Activated CD4-positive, alpha-beta T cell treated with anti-CD3 and anti-CD28 coated beads, Interleukin-2, amount 10 ng/mL, durations not matched to agents 24 days and 14 days (primary cell): ENCODE measurements around the gene RNASE4. TPM values are rescaled to one million over a fixed set of nuclear protein-coding genes. Genes with fewer than 3 reads are reported as not detected.
"Not testable (repeated sequence)": the region's sequence is repeated elsewhere in the genome, so short reads cannot be mapped to it uniquely, and the experiment has no call there.

Source experiments
- DNase-seq: peaks from one replicate; pipeline ENCODE4 v3.0.0; 2022
- H3K27ac Mint-ChIP-seq: one replicate; pipeline ENCODE4 v1.8.0; 2022; ENCODE audit warnings: mild to moderate bottlenecking, mixed read lengths
- H3K27me3 Mint-ChIP-seq: one replicate; pipeline ENCODE4 v1.8.0; 2022; ENCODE audit warnings: mixed read lengths
- H3K36me3 Mint-ChIP-seq: one replicate; pipeline ENCODE4 v1.8.0; 2022; ENCODE audit warnings: low read depth, mild to moderate bottlenecking, mixed read lengths
- H3K4me1 Mint-ChIP-seq: one replicate; pipeline ENCODE4 v1.8.0; 2021; ENCODE audit warnings: mixed read lengths
- H3K4me3 Mint-ChIP-seq: one replicate; pipeline ENCODE4 v1.8.0; 2022; ENCODE audit warnings: mild to moderate bottlenecking, moderate library complexity, mixed read lengths
- H3K9me3 Mint-ChIP-seq: one replicate; pipeline ENCODE4 v1.8.0; 2021; ENCODE audit warnings: mixed read lengths
- intact Hi-C: fragments of 100-400 bp; cut with micrococcal nuclease; formaldehyde crosslinking; loops from one replicate; pipeline ENCODE4 v1.15.1; 2023
- total RNA-seq: library from RNA; stranded (reverse); gene quantifications from 2 replicates; pipeline ENCODE4 v1.2.3, GENCODE V29; 2022

Gene RNASE4
- total RNA-seq, 1 donor from 2014 or later, result 0.26 TPM

DNA sequence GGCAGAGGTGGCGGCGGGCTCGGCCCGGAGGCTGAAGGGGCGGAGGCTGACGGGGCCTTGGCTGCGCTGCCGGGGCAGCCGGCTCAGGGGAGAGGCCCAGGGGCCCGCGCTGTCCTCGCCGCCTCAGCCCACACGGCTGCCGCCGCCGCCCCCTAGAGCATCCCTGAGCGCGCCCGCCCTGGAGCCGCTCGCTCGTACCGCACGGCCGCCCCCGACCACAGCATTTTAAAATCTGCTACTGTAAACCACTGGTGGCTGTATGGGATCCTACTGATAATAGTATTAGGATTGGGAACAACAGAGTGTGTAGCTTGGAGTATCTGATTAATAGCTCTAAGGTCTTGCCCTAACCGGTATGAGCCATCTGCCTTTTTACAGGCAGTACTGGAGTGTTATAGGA is 39.1 kb downstream of the RNASE4 start:
- H3K36me3 Mint-ChIP-seq, result no peaks in the 10 kb centered on the region
- H3K4me1 Mint-ChIP-seq, result no peaks in the 10 kb centered on the region
- no peaks in the 10 kb centered on the region for H3K9me3 Mint-ChIP-seq
- intact Hi-C loops, result no loop called here
- DNase-seq, result no peak
- no peak overlapping the region for H3K4me3 Mint-ChIP-seq
- peaks cover 36% of the 10 kb centered on the region for H3K27me3 Mint-ChIP-seq
- H3K27ac Mint-ChIP-seq, result no peak overlapping the region

- H3K4me1 Mint-ChIP-seq, H3K27ac Mint-ChIP-seq, H3K36me3 Mint-ChIP-seq, DNase-seq, H3K4me3 Mint-ChIP-seq, intact Hi-C loops, H3K9me3 Mint-ChIP-seq: not testable (repeated sequence)
- H3K27me3 Mint-ChIP-seq, result peaks cover 32% of the 10 kb centered on the region
Observed at GRCh38 chr14:20726121-20726520, 41.8 kb downstream of the RNASE4 start.

DNA sequence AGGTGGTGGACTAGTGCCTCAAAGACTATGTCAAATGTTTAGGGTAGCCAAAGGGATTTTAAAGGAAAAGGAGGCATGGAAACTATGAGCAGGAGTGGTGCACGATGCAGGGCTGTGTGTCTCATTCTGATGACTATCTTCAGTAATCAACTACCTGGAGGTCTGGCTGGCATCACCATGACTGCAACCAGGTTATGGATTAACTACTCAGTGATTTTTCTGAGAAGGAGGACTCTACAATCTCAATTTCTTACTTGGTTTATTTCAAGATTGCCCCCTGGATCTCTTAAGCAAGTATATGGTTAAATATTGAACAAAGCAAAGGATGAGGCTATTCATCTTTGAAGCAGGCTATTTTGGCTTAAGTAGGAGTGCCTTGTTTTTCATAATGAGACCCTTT is 42.2 kb downstream of the RNASE4 start:
- H3K9me3 Mint-ChIP-seq, result no peaks in the 10 kb centered on the region
- H3K27ac Mint-ChIP-seq, result no peak overlapping the region
- H3K27me3 Mint-ChIP-seq, result peaks cover 31% of the 10 kb centered on the region
- intact Hi-C loops, result no loop called here
- DNase-seq, result no peak
- H3K4me3 Mint-ChIP-seq, result no peak overlapping the region
- H3K36me3 Mint-ChIP-seq, result no peaks in the 10 kb centered on the region
- H3K4me1 Mint-ChIP-seq, result no peaks in the 10 kb centered on the region

DNA sequence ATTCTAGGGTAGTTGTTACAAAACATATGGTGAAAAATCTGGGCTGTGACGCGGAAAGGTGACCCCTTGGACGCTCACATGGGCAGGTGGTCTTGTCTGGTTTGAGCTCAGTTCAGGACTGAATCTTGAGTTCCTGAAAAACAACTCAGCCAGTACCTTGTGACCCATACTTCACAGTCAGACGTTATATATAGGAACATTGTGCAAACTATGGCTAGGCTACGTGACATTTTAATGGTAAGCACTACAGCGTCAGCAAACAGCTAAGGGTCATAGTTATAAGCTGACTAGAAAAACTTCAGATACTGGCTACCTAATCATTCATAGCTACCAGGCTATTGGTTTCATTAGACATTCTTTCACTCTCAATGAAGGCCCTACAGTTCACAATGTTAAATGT is 46.5 kb downstream of the RNASE4 start:
- no peaks in the 10 kb centered on the region for H3K4me1 Mint-ChIP-seq

DNA sequence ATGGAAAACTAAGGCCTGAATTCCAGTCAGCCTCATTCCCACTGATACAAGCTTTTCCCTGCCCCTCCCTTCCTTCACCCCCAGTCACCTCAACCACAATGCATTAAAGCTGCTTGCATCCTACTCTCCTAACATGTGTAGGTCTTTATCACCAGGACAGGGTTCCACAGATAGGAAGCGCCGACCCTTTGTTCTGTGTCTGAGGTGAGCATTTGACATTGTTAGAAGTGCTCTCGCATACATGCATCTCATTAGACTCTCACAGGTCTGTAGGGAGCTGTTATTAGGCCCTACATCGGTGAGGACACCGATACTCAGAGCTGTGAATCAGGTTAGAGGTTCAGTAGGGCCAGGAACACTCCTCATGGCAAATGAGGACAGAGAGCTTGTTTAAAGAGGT is 48.1 kb downstream of the RNASE4 start:
- H3K27ac Mint-ChIP-seq, result no peak overlapping the region
- H3K9me3 Mint-ChIP-seq, result no peaks in the 10 kb centered on the region
- H3K4me1 Mint-ChIP-seq, result no peaks in the 10 kb centered on the region
- peaks cover 5% of the 10 kb centered on the region for H3K27me3 Mint-ChIP-seq
- intact Hi-C loops, result no loop called here
- DNase-seq, result no peak
- no peak overlapping the region for H3K4me3 Mint-ChIP-seq
- no peaks in the 10 kb centered on the region for H3K36me3 Mint-ChIP-seq

More for the DNA sequence above, 46.5 kb downstream of the RNASE4 start:
- Mint-ChIP-seq H3K27ac (no peak overlapping the region), H3K4me3 (no peak overlapping the region), H3K9me3 (no peaks in the 10 kb centered on the region), H3K36me3 (no peaks in the 10 kb centered on the region), H3K27me3 (peaks cover 14% of the 10 kb centered on the region)
- intact Hi-C loops, result no loop called here
- no peak for DNase-seq

GRCh38 chr14:20732979-20733635 is 48.7 kb downstream of the RNASE4 start:
- no peaks in the 10 kb centered on the region for H3K36me3 Mint-ChIP-seq
- H3K4me1 Mint-ChIP-seq, result no peaks in the 10 kb centered on the region
- no peak for DNase-seq
- H3K9me3 Mint-ChIP-seq, result no peaks in the 10 kb centered on the region
- no peaks in the 10 kb centered on the region for H3K27me3 Mint-ChIP-seq
- H3K27ac Mint-ChIP-seq, result no peak overlapping the region
- no peak overlapping the region for H3K4me3 Mint-ChIP-seq
- intact Hi-C loops, result no loop called here

GRCh38 chr14:20733684-20734429 is 49.5 kb downstream of the RNASE4 start:
- no peaks in the 10 kb centered on the region for H3K27me3 Mint-ChIP-seq
- intact Hi-C loops, result no loop called here
- H3K4me1 Mint-ChIP-seq, result no peaks in the 10 kb centered on the region
- H3K9me3 Mint-ChIP-seq, result no peaks in the 10 kb centered on the region
- H3K27ac Mint-ChIP-seq, result no peak overlapping the region
- H3K36me3 Mint-ChIP-seq, result no peaks in the 10 kb centered on the region
- no peak for DNase-seq
- no peak overlapping the region for H3K4me3 Mint-ChIP-seq

- H3K4me3 Mint-ChIP-seq, result no peak overlapping the region
- no peaks in the 10 kb centered on the region for H3K27me3 Mint-ChIP-seq
- intact Hi-C loops, result no loop called here
- H3K9me3 Mint-ChIP-seq, result no peaks in the 10 kb centered on the region
- no peak for DNase-seq
- H3K4me1 Mint-ChIP-seq, result no peaks in the 10 kb centered on the region
- no peaks in the 10 kb centered on the region for H3K36me3 Mint-ChIP-seq
- H3K27ac Mint-ChIP-seq, result no peak overlapping the region
Observed at GRCh38 chr14:20734430-20734806, 50.1 kb downstream of the RNASE4 start.

GRCh38 chr14:20738292-20738691 is 53.9 kb downstream of the RNASE4 start:
- DNase-seq, H3K9me3 Mint-ChIP-seq, H3K27me3 Mint-ChIP-seq, H3K4me3 Mint-ChIP-seq, H3K4me1 Mint-ChIP-seq, H3K36me3 Mint-ChIP-seq, intact Hi-C loops, H3K27ac Mint-ChIP-seq: not testable (repeated sequence)

DNA sequence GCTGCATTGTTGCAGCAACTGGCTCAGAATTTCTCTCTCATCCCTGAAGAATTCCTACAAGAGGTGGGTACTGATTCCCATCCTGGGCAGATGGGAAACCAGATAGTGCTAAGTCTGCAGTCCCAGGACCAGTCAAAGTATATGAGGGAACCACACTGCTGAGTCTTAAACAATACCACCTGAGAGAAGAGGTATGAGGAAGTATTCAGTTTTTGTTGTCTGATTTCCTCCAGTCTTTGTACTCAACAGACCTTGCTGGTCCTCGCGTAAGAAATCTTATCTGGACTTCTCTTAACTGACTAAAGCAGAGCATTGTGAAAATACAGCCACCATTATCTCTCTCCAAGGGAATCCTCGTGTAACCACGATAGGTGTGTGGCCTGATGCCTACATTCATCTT is 57.8 kb downstream of the RNASE4 start:
- no peaks in the 10 kb centered on the region for H3K36me3 Mint-ChIP-seq
- H3K27me3 Mint-ChIP-seq, result no peaks in the 10 kb centered on the region
- no peaks in the 10 kb centered on the region for H3K9me3 Mint-ChIP-seq
- H3K27ac Mint-ChIP-seq, result no peak overlapping the region
- no peak overlapping the region for H3K4me3 Mint-ChIP-seq
- intact Hi-C loops, result no loop called here
- no peaks in the 10 kb centered on the region for H3K4me1 Mint-ChIP-seq
- DNase-seq, result no peak

DNA sequence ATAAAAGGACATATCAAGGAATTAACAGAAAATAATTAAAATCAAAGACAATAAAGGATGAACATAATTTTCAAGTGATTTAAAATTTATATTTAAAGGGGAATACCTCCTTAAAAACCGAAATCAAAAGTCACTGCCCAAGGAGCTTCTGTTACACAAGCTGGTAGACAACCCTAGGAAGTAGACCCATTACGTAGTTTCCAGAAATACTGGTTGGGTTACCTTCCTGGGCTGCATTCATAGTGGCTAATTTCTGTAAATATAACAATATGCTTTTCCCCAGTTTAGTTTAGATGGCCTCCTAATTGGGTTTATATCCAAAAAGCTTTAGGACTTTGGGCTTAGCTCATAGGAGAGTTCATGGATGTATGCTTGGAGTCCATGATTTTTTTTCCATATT is 59.2 kb downstream of the RNASE4 start:
- no peak overlapping the region for H3K4me3 Mint-ChIP-seq
- no peak for DNase-seq
- intact Hi-C loops, result no loop called here
- H3K36me3 Mint-ChIP-seq, result no peaks in the 10 kb centered on the region
- no peaks in the 10 kb centered on the region for H3K27me3 Mint-ChIP-seq
- H3K4me1 Mint-ChIP-seq, result no peaks in the 10 kb centered on the region
- H3K9me3 Mint-ChIP-seq, result no peaks in the 10 kb centered on the region
- no peak overlapping the region for H3K27ac Mint-ChIP-seq

DNA sequence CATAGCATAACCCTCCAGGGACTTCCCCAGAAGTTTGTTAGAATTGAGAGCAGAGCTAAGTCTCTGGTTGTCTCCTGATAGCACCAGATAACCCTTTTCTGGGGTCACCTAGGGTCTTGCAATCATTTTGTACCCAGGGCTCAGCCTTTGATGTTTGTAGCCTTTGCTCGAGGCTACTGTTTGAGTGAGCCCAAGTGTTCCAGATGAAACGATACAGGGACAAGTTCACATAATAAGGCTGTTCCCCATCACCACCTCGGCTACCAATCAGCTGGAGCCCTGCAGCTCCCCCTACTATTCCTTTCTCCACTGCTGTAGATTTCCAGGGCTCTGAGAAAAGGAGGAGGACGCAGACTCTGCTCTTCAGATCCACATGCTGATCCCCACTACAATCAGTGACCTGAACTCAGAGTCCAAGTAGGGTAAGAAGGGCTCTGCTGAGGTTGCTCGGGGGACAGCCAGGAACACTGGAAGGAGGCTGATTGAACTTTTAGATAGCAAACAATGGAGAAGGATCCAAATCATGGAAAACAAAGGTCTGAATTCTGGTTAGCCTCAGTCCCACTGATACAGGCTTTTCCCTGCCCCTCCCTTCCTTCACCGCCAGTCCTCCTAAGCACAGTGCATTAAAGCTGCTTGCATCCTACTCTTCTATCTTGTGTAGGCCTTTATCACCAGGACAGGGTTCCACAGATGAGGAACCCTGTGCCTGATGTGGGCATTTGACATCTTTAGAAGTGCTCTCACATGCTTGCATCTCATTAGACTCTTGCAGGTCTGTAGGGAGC is 61.4 kb downstream of the RNASE4 start, which contains the start of gene EDDM3A:
EDDM3A (plus strand) TSS at position 317 of the 788 bp plus-strand sequence. CDS start 1,694 bp downstream, outside the sequence.
- no peaks in the 10 kb centered on the region for H3K9me3 Mint-ChIP-seq
- H3K27me3 Mint-ChIP-seq, result peaks cover 2% of the 10 kb centered on the region
- DNase-seq, result no peak
- no peaks in the 10 kb centered on the region for H3K36me3 Mint-ChIP-seq
- no peaks in the 10 kb centered on the region for H3K4me1 Mint-ChIP-seq
- no peak within 1 kb of the TSS for H3K4me3 Mint-ChIP-seq
- intact Hi-C loops, result no loop called here
- no peak within 1 kb of the TSS for H3K27ac Mint-ChIP-seq

- Mint-ChIP-seq H3K4me1 (no peaks in the 10 kb centered on the region), H3K27me3 (peaks cover 2% of the 10 kb centered on the region), H3K27ac (no peak overlapping the region), H3K9me3 (peaks cover 2% of the 10 kb centered on the region), H3K36me3 (no peaks in the 10 kb centered on the region), H3K4me3 (no peak overlapping the region)
- DNase-seq, result no peak
- intact Hi-C loops, result no loop called here
Observed at GRCh38 chr14:20746566-20746965, 62.2 kb downstream of the RNASE4 start.

GRCh38 chr14:20748439-20748838 is 64.1 kb downstream of the RNASE4 start:
- Mint-ChIP-seq H3K36me3 (no peaks in the 10 kb centered on the region), H3K27me3 (peaks cover 2% of the 10 kb centered on the region), H3K9me3 (peaks cover 12% of the 10 kb centered on the region), H3K4me1 (no peaks in the 10 kb centered on the region), H3K27ac (no peak overlapping the region), H3K4me3 (no peak overlapping the region)
- intact Hi-C loops, result no loop called here
- DNase-seq, result no peak
